ENCODE results near the gene TTC32.
A peak's percentile ranks its signal among the peaks of the same experiment; 100 is the strongest.

Gene TTC32

DNA sequence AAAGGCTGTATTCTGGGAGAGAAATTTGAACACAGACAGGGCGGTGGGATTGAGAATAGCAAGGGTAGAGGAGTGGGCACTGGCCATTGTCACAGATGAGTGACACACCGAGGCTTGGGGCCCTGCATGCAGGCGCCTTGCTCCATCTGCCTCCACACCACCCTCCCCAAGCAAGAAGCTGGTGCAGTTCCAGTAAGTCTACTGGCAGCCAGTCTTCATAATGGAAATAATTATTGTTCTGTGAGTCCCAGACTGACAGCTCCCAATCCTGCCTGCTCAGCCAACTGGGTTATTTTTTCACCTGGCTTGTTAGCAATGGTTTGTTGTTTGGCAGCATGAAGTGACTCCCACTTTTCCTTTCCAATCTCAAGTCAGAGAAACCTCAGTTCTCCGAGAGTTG is 13.0 kb downstream of the TTC32 start:
- no peak for TF ChIP-seq EZH2phosphoT487 (IDR thresholded peaks at IDR 0.05; ENCODE audit: low read length)
- no peak for DNase-seq
- H3K4me2 ChIP-seq (ENCODE audit: low read depth, low read length) = peak overlapping the region; percentile 63; the same call in 1 of the 2 replicates
- no peaks in the 10 kb centered on the region for H3K79me2 ChIP-seq (ENCODE audit: low read length)
- no peak overlapping the region for H3K27ac ChIP-seq (ENCODE audit: low read length)
- H3K4me3 ChIP-seq (ENCODE audit: low read length) = no peak overlapping the region
- no peak overlapping the region for H3K9ac ChIP-seq (ENCODE audit: low read length)
- 0 out of 2 replicates have a peak, but pooled peaks cover 8% of the 10 kb centered on the region for H3K4me1 ChIP-seq (ENCODE audit: low read length)
- no peaks in the 10 kb centered on the region for H3K9me2 ChIP-seq (replicated peaks; ENCODE audit: insufficient read depth, low read length)
- H3K27me3 ChIP-seq (replicated peaks; ENCODE audit: insufficient read depth, low read length) = no peaks in the 10 kb centered on the region
- 0 out of 2 replicates have a peak overlapping the region, but pooled peaks have one; percentile 63 for H2AFZ ChIP-seq (ENCODE audit: low read length)
- no peaks in the 10 kb centered on the region for H3K9me3 ChIP-seq (replicated peaks; ENCODE audit: insufficient read depth, low read length)
- no peaks in the 10 kb centered on the region for H3F3A ChIP-seq (ENCODE audit: insufficient read depth, low read length)
- no peaks in the 10 kb centered on the region for H4K20me1 ChIP-seq (ENCODE audit: insufficient read depth, low read length)
- H3K36me3 ChIP-seq (replicated peaks; ENCODE audit: insufficient read depth, low read length) = no peaks in the 10 kb centered on the region

DNA sequence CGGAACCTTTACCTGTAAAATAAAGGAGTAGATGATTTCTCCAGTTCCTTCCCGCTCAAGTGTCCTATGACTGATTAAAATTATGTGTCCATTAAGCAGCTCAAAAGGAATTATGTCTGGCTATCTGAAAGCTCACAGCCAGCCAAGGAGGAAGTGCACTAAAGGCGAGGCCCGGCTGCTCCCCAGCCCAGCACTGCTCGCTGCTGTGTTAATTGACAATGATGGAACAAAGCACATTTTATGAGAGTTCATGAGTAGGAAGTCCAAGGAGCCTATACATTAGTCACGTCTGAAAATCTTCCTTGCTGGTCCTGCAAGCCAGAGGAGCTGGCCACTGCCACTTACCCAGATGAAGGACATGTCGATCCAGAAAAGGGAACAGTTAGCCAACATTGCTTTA is 14.3 kb downstream of the TTC32 start:
- H3K9me3 ChIP-seq (replicated peaks; ENCODE audit: insufficient read depth, low read length) = no peaks in the 10 kb centered on the region
- H3K9ac ChIP-seq (ENCODE audit: low read length) = no peak overlapping the region
- no peak overlapping the region for H3K4me2 ChIP-seq (ENCODE audit: low read depth, low read length)
- 0 out of 2 replicates have a peak, but pooled peaks cover 8% of the 10 kb centered on the region for H3K4me1 ChIP-seq (ENCODE audit: low read length)
- H3K36me3 ChIP-seq (replicated peaks; ENCODE audit: insufficient read depth, low read length) = no peaks in the 10 kb centered on the region
- no peak overlapping the region for H3K4me3 ChIP-seq (ENCODE audit: low read length)
- H3K27ac ChIP-seq (ENCODE audit: low read length) = no peak overlapping the region
- no peaks in the 10 kb centered on the region for H3K9me2 ChIP-seq (replicated peaks; ENCODE audit: insufficient read depth, low read length)
- no peaks in the 10 kb centered on the region for H3F3A ChIP-seq (ENCODE audit: insufficient read depth, low read length)
- no peaks in the 10 kb centered on the region for H3K27me3 ChIP-seq (replicated peaks; ENCODE audit: insufficient read depth, low read length)
- no peaks in the 10 kb centered on the region for H3K79me2 ChIP-seq (ENCODE audit: low read length)
- no peaks in the 10 kb centered on the region for H4K20me1 ChIP-seq (ENCODE audit: insufficient read depth, low read length)
- no peak for TF ChIP-seq EZH2 (optimal IDR thresholded peaks at IDR 0.05; ENCODE audit: low read depth, low read length)
- TF ChIP-seq, protein P1, sequence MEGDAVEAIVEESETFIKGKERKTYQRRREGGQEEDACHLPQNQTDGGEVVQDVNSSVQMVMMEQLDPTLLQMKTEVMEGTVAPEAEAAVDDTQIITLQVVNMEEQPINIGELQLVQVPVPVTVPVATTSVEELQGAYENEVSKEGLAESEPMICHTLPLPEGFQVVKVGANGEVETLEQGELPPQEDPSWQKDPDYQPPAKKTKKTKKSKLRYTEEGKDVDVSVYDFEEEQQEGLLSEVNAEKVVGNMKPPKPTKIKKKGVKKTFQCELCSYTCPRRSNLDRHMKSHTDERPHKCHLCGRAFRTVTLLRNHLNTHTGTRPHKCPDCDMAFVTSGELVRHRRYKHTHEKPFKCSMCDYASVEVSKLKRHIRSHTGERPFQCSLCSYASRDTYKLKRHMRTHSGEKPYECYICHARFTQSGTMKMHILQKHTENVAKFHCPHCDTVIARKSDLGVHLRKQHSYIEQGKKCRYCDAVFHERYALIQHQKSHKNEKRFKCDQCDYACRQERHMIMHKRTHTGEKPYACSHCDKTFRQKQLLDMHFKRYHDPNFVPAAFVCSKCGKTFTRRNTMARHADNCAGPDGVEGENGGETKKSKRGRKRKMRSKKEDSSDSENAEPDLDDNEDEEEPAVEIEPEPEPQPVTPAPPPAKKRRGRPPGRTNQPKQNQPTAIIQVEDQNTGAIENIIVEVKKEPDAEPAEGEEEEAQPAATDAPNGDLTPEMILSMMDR (IDR thresholded peaks at IDR 0.05; ENCODE audit: low read length) = no peak
- TF ChIP-seq EZH2phosphoT487 (IDR thresholded peaks at IDR 0.05; ENCODE audit: low read length) = no peak
- H2AFZ ChIP-seq (ENCODE audit: low read length) = no peak overlapping the region
- no peak for DNase-seq

DNA sequence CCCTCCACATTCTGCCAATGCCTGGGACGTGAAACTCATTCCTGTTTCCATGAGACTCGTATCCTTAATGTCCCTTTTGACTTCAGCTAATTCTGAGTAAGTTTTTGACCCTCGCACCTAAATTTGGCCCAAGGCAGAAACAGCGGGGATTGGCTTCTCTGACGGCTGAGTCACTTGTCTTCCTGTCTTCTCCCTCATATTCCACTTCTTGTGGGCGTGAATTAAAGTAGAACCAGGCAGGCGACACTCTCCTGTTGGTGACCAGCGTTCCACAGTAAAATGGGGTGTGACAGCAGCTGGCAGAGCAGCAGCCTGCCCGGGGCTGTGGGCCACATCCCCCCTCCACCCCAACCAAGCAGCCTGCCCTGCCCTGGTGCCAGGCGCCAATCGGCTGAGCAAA is 15.5 kb downstream of the TTC32 start:
- H3K4me1 ChIP-seq (ENCODE audit: low read length) = 0 out of 2 replicates have a peak, but pooled peaks cover 8% of the 10 kb centered on the region
- no peaks in the 10 kb centered on the region for H4K20me1 ChIP-seq (ENCODE audit: insufficient read depth, low read length)
- no peak overlapping the region for H2AFZ ChIP-seq (ENCODE audit: low read length)
- H3K79me2 ChIP-seq (ENCODE audit: low read length) = no peaks in the 10 kb centered on the region
- no peaks in the 10 kb centered on the region for H3K9me2 ChIP-seq (replicated peaks; ENCODE audit: insufficient read depth, low read length)
- H3K9me3 ChIP-seq (replicated peaks; ENCODE audit: insufficient read depth, low read length) = no peaks in the 10 kb centered on the region
- H3F3A ChIP-seq (ENCODE audit: insufficient read depth, low read length) = no peaks in the 10 kb centered on the region
- no peak for DNase-seq
- no peak overlapping the region for H3K9ac ChIP-seq (ENCODE audit: low read length)
- no peak for TF ChIP-seq EZH2phosphoT487 (IDR thresholded peaks at IDR 0.05; ENCODE audit: low read length)
- TF ChIP-seq EZH2 (optimal IDR thresholded peaks at IDR 0.05; ENCODE audit: low read depth, low read length) = no peak
- TF ChIP-seq, protein P1 (IDR thresholded peaks at IDR 0.05; ENCODE audit: low read length) = no peak
- no peak overlapping the region for H3K4me3 ChIP-seq (ENCODE audit: low read length)
- H3K27ac ChIP-seq (ENCODE audit: low read length) = no peak overlapping the region
- no peaks in the 10 kb centered on the region for H3K27me3 ChIP-seq (replicated peaks; ENCODE audit: insufficient read depth, low read length)
- H3K4me2 ChIP-seq (ENCODE audit: low read depth, low read length) = no peak overlapping the region
- H3K36me3 ChIP-seq (replicated peaks; ENCODE audit: insufficient read depth, low read length) = no peaks in the 10 kb centered on the region

DNA sequence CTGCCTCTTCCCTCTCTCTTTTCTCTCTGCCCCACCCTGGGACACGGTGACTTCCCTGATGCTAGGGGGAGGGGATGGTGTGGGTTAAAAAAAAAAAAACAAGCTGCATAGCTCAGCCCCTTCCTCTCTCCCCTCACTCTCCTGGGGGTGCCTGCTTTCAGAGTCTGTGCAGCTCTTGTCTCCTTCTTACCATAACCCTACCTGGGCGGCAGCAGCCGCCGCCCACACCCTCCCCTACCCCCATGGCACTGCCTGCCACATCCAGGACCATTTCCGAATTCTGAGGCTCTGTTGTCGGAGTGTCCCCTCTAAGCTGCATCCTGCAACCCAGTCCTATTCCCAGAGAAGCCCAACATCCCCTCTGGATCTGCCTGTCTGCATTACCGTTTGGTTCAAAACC is 16.0 kb downstream of the TTC32 start:
- Histone ChIP-seq H3K27me3 (replicated peaks; ENCODE audit: insufficient read depth, low read length) (no peaks in the 10 kb centered on the region), H3K4me2 (ENCODE audit: low read depth, low read length) (no peak overlapping the region), H3K36me3 (replicated peaks; ENCODE audit: insufficient read depth, low read length) (no peaks in the 10 kb centered on the region), H3K27ac (ENCODE audit: low read length) (no peak overlapping the region), H3K9me2 (replicated peaks; ENCODE audit: insufficient read depth, low read length) (no peaks in the 10 kb centered on the region), H3K4me3 (ENCODE audit: low read length) (no peak overlapping the region), H4K20me1 (ENCODE audit: insufficient read depth, low read length) (no peaks in the 10 kb centered on the region), H3K9ac (ENCODE audit: low read length) (no peak overlapping the region), H3K4me1 (ENCODE audit: low read length) (0 out of 2 replicates have a peak, but pooled peaks cover 8% of the 10 kb centered on the region), H3K79me2 (ENCODE audit: low read length) (no peaks in the 10 kb centered on the region), H2AFZ (ENCODE audit: low read length) (no peak overlapping the region), H3F3A (ENCODE audit: insufficient read depth, low read length) (no peaks in the 10 kb centered on the region), H3K9me3 (replicated peaks; ENCODE audit: insufficient read depth, low read length) (no peaks in the 10 kb centered on the region)
- TF ChIP-seq, protein P1 (IDR thresholded peaks at IDR 0.05; ENCODE audit: low read length) = no peak
- TF ChIP-seq EZH2 (optimal IDR thresholded peaks at IDR 0.05; ENCODE audit: low read depth, low read length) = no peak
- no peak for TF ChIP-seq EZH2phosphoT487 (IDR thresholded peaks at IDR 0.05; ENCODE audit: low read length)
- DNase-seq = no peak
